Smooth muscle cell (in vitro differentiated cells): Measurements from ENCODE around the gene FGF12. TPM values are rescaled to one million over a fixed set of nuclear protein-coding genes. Genes with fewer than 3 reads are reported as not detected.
"Not testable (repeated sequence)": the region's sequence is repeated elsewhere in the genome, so short reads cannot be mapped to it uniquely, and the experiment has no call there.

ENCODE experiments used
- DNase-seq: peaks from one replicate; lab custom pipeline; 2025; ENCODE audit not compliant: unreplicated experiment; lab: John Stamatoyannopoulos, UW
- H2AFZ ChIP-seq: fragments of 200-600 bp; sonication (generic); 2 replicates; pipeline ENCODE4 v1.6.0; 2016; ENCODE audit warnings: antibody characterized with exemption, low read depth, mild to moderate bottlenecking
- H3F3A ChIP-seq: fragments of 200-600 bp; sonication (generic); 2 replicates; pipeline ENCODE4 v1.6.0; 2017; ENCODE audit warnings: antibody characterized with exemption, low read depth
- H3K27ac ChIP-seq: fragments of 200-600 bp; sonication (generic); 2 replicates; pipeline ENCODE4 v1.5.1; 2016; ENCODE audit warnings: low read depth, mild to moderate bottlenecking
- H3K27me3 ChIP-seq: fragments of 200-600 bp; sonication (generic); 2 replicates; pipeline ENCODE4 v1.6.1; 2016; ENCODE audit warnings: low read depth, mild to moderate bottlenecking
- H3K36me3 ChIP-seq: fragments of 200-600 bp; sonication (generic); 2 replicates; pipeline ENCODE4 v1.5.1; 2016; ENCODE audit warnings: low read depth
- H3K4me1 ChIP-seq: fragments of 200-600 bp; sonication (generic); 2 replicates; pipeline ENCODE4 v1.5.1; 2016; ENCODE audit warnings: low read depth
- H3K4me2 ChIP-seq: fragments of 200-600 bp; sonication (generic); 2 replicates; pipeline ENCODE4 v1.6.0; 2016; ENCODE audit warnings: mild to moderate bottlenecking
- H3K4me3 ChIP-seq: fragments of 200-600 bp; sonication (generic); 2 replicates; pipeline ENCODE4 v1.5.1; 2016; ENCODE audit warnings: mild to moderate bottlenecking
- H3K79me2 ChIP-seq: fragments of 200-600 bp; sonication (generic); 2 replicates; pipeline ENCODE4 v1.6.0; 2016; ENCODE audit warnings: low read depth, mild to moderate bottlenecking
- H3K9ac ChIP-seq: fragments of 200-600 bp; sonication (generic); 2 replicates; pipeline ENCODE4 v1.6.0; 2016; ENCODE audit warnings: low read depth
- H3K9me3 ChIP-seq: fragments of 200-600 bp; sonication (generic); replicated peaks from 2 replicates; pipeline ENCODE4 v1.5.1; 2016; ENCODE audit warnings: low read depth
- H4K20me1 ChIP-seq: fragments of 200-600 bp; sonication (generic); 2 replicates; pipeline ENCODE4 v1.6.0; 2016; ENCODE audit warnings: low read depth
- CTCF ChIP-seq: fragments of 200-600 bp; sonication (generic); IDR thresholded peaks from 2 replicates; pipeline ENCODE4 v1.5.1; 2017; ENCODE audit warnings: borderline replicate concordance, mild to moderate bottlenecking, antibody characterized with exemption; ENCODE audit not compliant: insufficient read depth, poor library complexity, severe bottlenecking
- WGBS: methylation state at CpG from one replicate; pipeline ENCODE4 v1.1.7; 2016; ENCODE audit warnings: low lambda C conversion rate; 5-methylcytosine and 5-hydroxymethylcytosine counted together
- polyA plus RNA-seq: library from polyadenylated mRNA; unstranded; fragments of >200 nt; fragmentation: Nextera tagmentation; extraction: Ambion mirVana; gene quantifications from 2 replicates; pipeline ENCODE4 v1.2.1, GENCODE V29; 2016
- total RNA-seq: library from RNA; depleted of rRNA; stranded (reverse); fragments of >200 nt; gene quantifications from 2 replicates; pipeline ENCODE4 v1.2.3, GENCODE V29; 2014

The FGF12 gene
- total and polyA plus RNA-seq, 2 experiments from 2014 or later, result 0.47 to 1.0 TPM

DNA sequence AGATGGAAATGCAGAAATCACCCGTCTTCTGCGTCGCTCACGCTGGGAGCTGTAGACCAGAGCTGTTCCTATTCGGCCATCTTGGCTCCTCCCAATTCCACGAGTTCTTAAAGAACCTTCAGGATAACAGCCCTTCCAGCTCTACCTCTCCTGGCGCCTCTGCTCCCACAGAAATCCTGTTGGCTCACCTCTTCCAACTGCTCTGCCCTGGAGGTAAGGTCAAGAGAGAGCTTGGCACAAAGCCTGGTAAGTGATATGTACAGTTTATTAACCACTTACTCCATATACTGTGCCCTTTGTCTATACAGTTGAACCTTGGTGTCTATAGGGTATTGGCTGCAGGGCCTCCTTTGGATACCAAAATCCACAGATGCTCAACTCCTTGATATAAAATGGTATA lies 17.8 kb upstream of the FGF12 start:
- Histone ChIP-seq H3K4me3 (no peak overlapping the region), H3K27ac (no peak overlapping the region), H4K20me1 (no peaks in the 10 kb centered on the region), H3K36me3 (no peaks in the 10 kb centered on the region), H3K9me3 (no peaks in the 10 kb centered on the region), H3K4me1 (no peaks in the 10 kb centered on the region), H3F3A (no peaks in the 10 kb centered on the region), H3K4me2 (no peak overlapping the region), H3K79me2 (no peaks in the 10 kb centered on the region), H2AFZ (no peak overlapping the region), H3K9ac (no peak overlapping the region), H3K27me3 (no peaks in the 10 kb centered on the region)
- TF ChIP-seq CTCF, result no peak
- WGBS, result 87% methylated on average over 7 of the region's 7 CpGs
- no peak for DNase-seq

- not testable (repeated sequence) for H3K4me2 ChIP-seq, DNase-seq
Observed at GRCh38 chr3:192744604-192745003, 17.3 kb upstream of the FGF12 start.

GRCh38 chr3:192737506-192737905 lies 10.2 kb upstream of the FGF12 start:
- H3K79me2 ChIP-seq, result no peaks in the 10 kb centered on the region
- no peaks in the 10 kb centered on the region for H3F3A ChIP-seq
- no peaks in the 10 kb centered on the region for H3K9me3 ChIP-seq
- H3K4me1 ChIP-seq, result no peaks in the 10 kb centered on the region
- H3K36me3 ChIP-seq, result no peaks in the 10 kb centered on the region
- H3K27ac ChIP-seq, result no peak overlapping the region
- H2AFZ ChIP-seq, result no peak overlapping the region
- no peak for DNase-seq
- no peaks in the 10 kb centered on the region for H4K20me1 ChIP-seq
- H3K9ac ChIP-seq, result no peak overlapping the region
- no peak for TF ChIP-seq CTCF
- no peaks in the 10 kb centered on the region for H3K27me3 ChIP-seq
- H3K4me2 ChIP-seq, result no peak overlapping the region
- H3K4me3 ChIP-seq, result no peak overlapping the region

More at GRCh38 chr3:192744604-192745003, 17.3 kb upstream of the FGF12 start:
- not testable (repeated sequence) for H3F3A ChIP-seq, H2AFZ ChIP-seq, H3K9me3 ChIP-seq, H4K20me1 ChIP-seq, H3K27me3 ChIP-seq, H3K4me1 ChIP-seq, H3K9ac ChIP-seq, H3K79me2 ChIP-seq, H3K4me3 ChIP-seq, H3K36me3 ChIP-seq, H3K27ac ChIP-seq
- WGBS, result 54% methylated on average over 14 of the region's 19 CpGs

DNA sequence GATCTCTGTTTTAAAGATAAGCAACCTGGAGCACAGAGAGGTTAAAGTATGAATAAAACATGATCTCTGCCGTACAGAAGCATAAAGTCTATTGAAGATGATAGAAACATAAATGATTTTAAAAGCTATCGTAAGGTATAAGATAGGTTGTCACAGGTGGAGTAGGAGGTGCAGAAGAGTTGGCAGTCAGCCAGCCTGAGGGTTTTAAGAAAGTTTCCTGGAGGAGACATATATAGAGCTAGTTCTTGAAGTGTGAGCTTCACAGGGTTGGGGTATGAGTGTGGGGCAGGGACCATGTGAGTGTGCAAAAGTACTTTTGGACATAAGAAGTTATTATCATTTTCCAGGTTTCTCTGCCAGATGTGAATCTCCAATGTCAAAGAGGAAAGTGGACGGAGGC lies 3.9 kb upstream of the FGF12 start:
- H4K20me1 ChIP-seq, result no peaks in the 10 kb centered on the region
- no peak for DNase-seq
- no peak overlapping the region for H3K4me3 ChIP-seq
- no peak for TF ChIP-seq CTCF
- H2AFZ ChIP-seq, result no peak overlapping the region
- 83% methylated on average over 3 of the region's 3 CpGs for WGBS
- H3K79me2 ChIP-seq, result no peaks in the 10 kb centered on the region
- no peaks in the 10 kb centered on the region for H3K4me1 ChIP-seq
- H3K4me2 ChIP-seq, result no peak overlapping the region
- no peaks in the 10 kb centered on the region for H3K9me3 ChIP-seq
- no peak overlapping the region for H3K9ac ChIP-seq
- H3F3A ChIP-seq, result no peaks in the 10 kb centered on the region
- H3K27ac ChIP-seq, result no peak overlapping the region
- peaks cover 2% of the 10 kb centered on the region for H3K27me3 ChIP-seq
- H3K36me3 ChIP-seq, result no peaks in the 10 kb centered on the region
